ENCODE data around the gene CSHL1. TPM values are rescaled to one million over a fixed set of nuclear protein-coding genes. Genes with fewer than 3 reads are reported as not detected.
"Not testable (repeated sequence)": the region's sequence is repeated elsewhere in the genome, so short reads cannot be mapped to it uniquely, and the experiment has no call there.

Gene CSHL1
- total RNA-seq, 1 donor from 2014 or later: not detected

DNA sequence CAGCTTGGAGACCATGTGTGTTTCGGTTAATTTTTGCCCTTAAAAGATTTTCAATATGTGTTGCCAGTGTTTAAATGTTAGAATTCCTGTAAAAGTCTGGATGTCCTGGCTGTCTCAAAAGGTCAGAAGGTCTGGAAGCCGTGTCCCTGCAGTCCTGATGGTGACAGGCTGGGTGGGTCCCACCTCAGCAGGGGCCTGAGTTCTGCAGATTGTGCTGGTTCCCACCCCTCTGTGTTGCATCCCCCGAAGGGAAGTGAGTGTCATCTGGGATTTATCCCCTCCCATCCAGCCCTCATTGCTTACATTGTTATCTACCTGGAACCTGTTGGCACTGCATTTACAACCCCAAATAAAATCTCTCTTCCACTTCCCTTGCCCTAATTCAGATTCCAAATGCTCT, 17.0 kb downstream of the CSHL1 start:
- not testable (repeated sequence) for DNase-seq (ENCODE audit: low spot score in 2 of 2); FAIRE-seq

DNA sequence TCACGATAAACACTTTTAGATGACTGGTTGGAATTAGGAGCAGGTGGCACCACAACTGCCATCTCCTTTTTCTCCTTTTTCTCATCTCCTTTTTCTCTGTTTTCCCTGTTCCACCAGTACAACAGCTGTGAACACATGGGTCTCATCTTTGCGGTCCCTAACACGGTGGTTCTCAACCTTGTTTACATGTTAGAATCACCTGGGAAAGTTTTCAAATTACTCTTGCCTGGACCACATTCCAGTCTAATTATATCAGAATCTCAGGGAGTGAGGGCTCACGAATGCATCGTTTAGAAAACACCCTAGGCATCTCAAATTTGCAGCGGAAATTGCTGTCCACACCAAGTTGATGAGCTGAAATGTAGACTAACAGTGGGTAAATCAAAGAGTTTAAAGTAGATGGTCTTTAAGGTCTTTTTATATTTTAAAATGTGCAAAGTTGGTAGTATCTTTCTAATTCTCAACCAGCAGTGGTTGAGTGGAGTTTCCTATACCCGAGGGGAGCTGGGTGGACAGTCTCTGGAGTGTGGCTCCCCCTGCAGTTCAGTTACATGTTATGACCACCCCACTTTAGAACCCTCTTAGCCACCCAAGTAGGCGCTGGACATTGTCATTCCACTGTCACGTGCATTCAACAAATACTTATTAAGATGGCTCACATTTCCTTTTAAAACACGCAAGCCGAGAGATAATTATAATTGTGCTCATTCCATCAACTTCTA, 18.6 kb downstream of the CSHL1 start:
- DNase-seq (ENCODE audit: low spot score in 2 of 2); FAIRE-seq: not testable (repeated sequence)

- not testable (repeated sequence) for DNase-seq (ENCODE audit: low spot score in 2 of 2); FAIRE-seq
Measured at GRCh38 chr17:63889026-63889848, 21.8 kb downstream of the CSHL1 start.

DNA sequence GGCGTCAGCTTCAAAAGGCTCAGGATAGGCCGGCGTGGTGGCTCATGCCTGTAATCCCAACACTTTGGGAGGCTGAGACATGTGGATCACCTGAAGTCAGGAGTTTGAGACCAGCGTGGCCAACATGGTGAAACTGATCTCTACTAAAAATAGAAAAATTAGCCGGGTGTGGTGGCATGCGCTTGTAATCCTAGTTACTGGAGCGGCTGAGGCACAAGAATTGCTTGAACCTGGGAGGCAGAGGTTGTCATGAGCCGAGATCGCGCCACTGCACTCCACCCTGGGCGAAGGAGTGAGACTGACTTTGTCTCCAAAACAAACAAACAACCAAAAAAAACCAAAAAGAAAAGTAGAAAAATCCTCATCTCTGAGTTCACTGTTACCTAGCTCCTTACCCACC, 25.9 kb downstream of the CSHL1 start:
- FAIRE-seq: not testable (repeated sequence)

GRCh38 chr17:63882626-63883126, 28.4 kb downstream of the CSHL1 start:
- not testable (repeated sequence) for FAIRE-seq; DNase-seq (ENCODE audit: low spot score in 2 of 2)

More for the DNA sequence above, 25.9 kb downstream of the CSHL1 start:
- not testable (repeated sequence) for DNase-seq (ENCODE audit: low spot score in 2 of 2)

- DNase-seq (ENCODE audit: low spot score in 2 of 2) (peak; percentile 30 to 69), FAIRE-seq (no peak)
Measured at GRCh38 chr17:63881935-63882601, 29.0 kb downstream of the CSHL1 start, which contains the start of gene GH2. GH2 (minus strand) TSS chr17:63881944; CDS start chr17:63881801, 143 bp downstream.

GRCh38 chr17:63881337-63881736, 29.7 kb downstream of the CSHL1 start:
- FAIRE-seq; DNase-seq (ENCODE audit: low spot score in 2 of 2): not testable (repeated sequence)

GRCh38 chr17:63880706-63881105, 30.4 kb downstream of the CSHL1 start:
- DNase-seq (ENCODE audit: low spot score in 2 of 2): no peak

GRCh38 chr17:63878413-63878812, 32.6 kb downstream of the CSHL1 start:
- FAIRE-seq; DNase-seq (ENCODE audit: low spot score in 2 of 2): not testable (repeated sequence)

More at GRCh38 chr17:63880706-63881105, 30.4 kb downstream of the CSHL1 start:
- no peak for FAIRE-seq

GRCh38 chr17:63874693-63875092, 36.4 kb downstream of the CSHL1 start:
- not testable (repeated sequence) for DNase-seq (ENCODE audit: low spot score in 2 of 2); FAIRE-seq

DNA sequence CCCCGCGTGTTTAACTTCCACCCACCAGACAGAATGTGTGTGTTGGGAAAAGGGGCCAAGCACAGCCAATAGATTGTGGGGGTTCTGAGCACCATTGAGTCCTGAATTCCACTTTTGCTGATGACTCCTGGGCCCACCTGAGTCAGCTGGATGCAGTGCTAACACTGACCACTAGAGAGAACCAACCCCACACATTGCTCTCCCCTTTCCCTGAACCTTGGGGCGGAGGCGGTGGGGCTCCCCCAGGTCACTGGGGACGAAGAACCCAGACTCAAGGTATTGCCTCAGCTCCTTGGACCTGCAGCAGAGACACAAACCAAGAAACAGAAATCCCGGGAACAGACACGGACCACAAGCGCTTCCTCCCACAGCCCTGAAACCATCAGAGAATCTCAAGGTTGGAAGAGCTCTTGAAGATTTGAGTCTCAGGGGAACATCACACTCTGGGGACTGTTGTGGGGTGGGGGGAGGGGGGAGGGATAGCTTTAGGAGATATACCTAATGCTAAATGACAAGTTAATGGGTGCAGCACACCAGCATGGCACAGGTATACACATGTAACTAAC, 36.9 kb downstream of the CSHL1 start:
- DNase-seq (ENCODE audit: low spot score in 2 of 2); FAIRE-seq: not testable (repeated sequence)

- FAIRE-seq; DNase-seq (ENCODE audit: low spot score in 2 of 2): not testable (repeated sequence)
Measured at GRCh38 chr17:63873577-63873976, 37.5 kb downstream of the CSHL1 start, which contains the start of gene CSH2. CSH2 (minus strand) TSS chr17:63873677; CDS start chr17:63873614, 63 bp downstream.

GRCh38 chr17:63871646-63872365, 39.3 kb downstream of the CSHL1 start:
- not testable (repeated sequence) for FAIRE-seq; DNase-seq (ENCODE audit: low spot score in 2 of 2)

GRCh38 chr17:63870292-63870665, 40.8 kb downstream of the CSHL1 start:
- FAIRE-seq; DNase-seq (ENCODE audit: low spot score in 2 of 2): not testable (repeated sequence)

- DNase-seq (ENCODE audit: low spot score in 2 of 2); FAIRE-seq: not testable (repeated sequence)
Measured at GRCh38 chr17:63869491-63870291, 41.4 kb downstream of the CSHL1 start.

GRCh38 chr17:63866625-63867024, 44.4 kb downstream of the CSHL1 start:
- DNase-seq (ENCODE audit: low spot score in 2 of 2); FAIRE-seq: not testable (repeated sequence)
